Measurements from ENCODE around the gene FSTL4.

GRCh38 chr5:133252133-133252480 is 360.2 kb downstream of the FSTL4 start:
- TF ChIP-seq CTCF (IDR thresholded peaks at IDR 0.05 in 4 of 5, conservative IDR thresholded peaks at IDR 0.05 in 1 of 5) (no peak), POLR2A (IDR thresholded peaks at IDR 0.05) (no peak)

Measured in gastrocnemius medialis (tissue), 4 donors.